Measurements from ENCODE around the gene CD27.

DNA sequence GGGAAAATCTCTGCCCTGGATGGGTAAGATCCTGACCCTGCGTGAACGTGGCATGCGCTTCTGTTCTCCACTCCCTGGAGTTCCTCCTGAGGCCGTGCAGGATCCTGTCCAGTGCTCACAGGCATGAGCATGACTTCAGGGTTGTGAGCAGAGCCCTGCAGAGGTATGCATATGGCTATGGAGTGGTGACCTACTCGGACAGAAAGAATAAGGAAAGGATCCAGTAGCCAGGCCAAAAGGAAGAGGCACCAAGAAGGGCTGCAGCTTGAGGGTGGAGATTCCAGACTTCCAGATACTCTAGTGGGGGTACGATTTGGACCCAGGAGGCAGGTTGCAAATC lies 20.8 kb upstream of the CD27 start:
- no peak for TF ChIP-seq TAF1 (IDR thresholded peaks at IDR 0.05; ENCODE audit: borderline replicate concordance, low read depth, low read length)
- no peak for TF ChIP-seq POLR2AphosphoS5 (IDR thresholded peaks at IDR 0.05; ENCODE audit: low read depth, low read length)
